H9 (cell line): ENCODE results near the gene RASGRF2. TPM values are rescaled to one million over a fixed set of nuclear protein-coding genes. Genes with fewer than 3 reads are reported as not detected.

Experiments used
- DNase-seq: peaks from one replicate; pipeline ENCODE4 v3.0.0-alpha.2; 2017
- H2AFZ ChIP-seq: one replicate; pipeline ENCODE4 v1.6.1; 2013; ENCODE audit warnings: mild to moderate bottlenecking, low read length, control low read depth, moderate library complexity
- H2AK5ac ChIP-seq: 2 replicates; pipeline ENCODE4 v1.6.1; 2013; ENCODE audit warnings: low read length, control low read depth, mixed read lengths; ENCODE audit not compliant: insufficient read length
- H2BK120ac ChIP-seq: one replicate; pipeline ENCODE4 v1.6.1; 2013; ENCODE audit warnings: low read depth, mild to moderate bottlenecking, low read length, control low read depth, inconsistent platforms; ENCODE audit not compliant: poor library complexity, severe bottlenecking
- H2BK12ac ChIP-seq: 2 replicates; pipeline ENCODE4 v1.6.1; 2013; ENCODE audit warnings: low read length, control low read depth, mixed read lengths, low read depth; ENCODE audit not compliant: insufficient read length
- H2BK15ac ChIP-seq: 2 replicates; pipeline ENCODE4 v1.6.1; 2013; ENCODE audit warnings: low read depth, low read length, control low read depth
- H2BK20ac ChIP-seq: one replicate; pipeline ENCODE4 v1.6.1; 2013; ENCODE audit warnings: low read depth, mild to moderate bottlenecking, low read length, control low read depth, inconsistent platforms; ENCODE audit not compliant: poor library complexity, severe bottlenecking
- H2BK5ac ChIP-seq: 2 replicates; pipeline ENCODE4 v1.6.1; 2013; ENCODE audit warnings: low read length, control low read depth, mixed read lengths; ENCODE audit not compliant: insufficient read length
- H3K14ac ChIP-seq: 2 replicates; pipeline ENCODE4 v1.6.1; 2013; ENCODE audit warnings: low read length, control low read depth; ENCODE audit not compliant: insufficient read depth
- H3K18ac ChIP-seq: 2 replicates; pipeline ENCODE4 v1.6.1; 2013; ENCODE audit warnings: low read depth, mild to moderate bottlenecking, mixed read lengths, low read length, control low read depth; ENCODE audit not compliant: insufficient read length
- H3K23ac ChIP-seq: 2 replicates; pipeline ENCODE4 v1.6.1; 2013; ENCODE audit warnings: low read length, control low read depth, mixed read lengths, low read depth; ENCODE audit not compliant: insufficient read length
- H3K23me2 ChIP-seq: 2 replicates; pipeline ENCODE4 v1.6.1; 2013; ENCODE audit warnings: low read depth, mild to moderate bottlenecking, mixed read lengths, low read length, control low read depth; ENCODE audit not compliant: insufficient read length, poor library complexity, severe bottlenecking
- H3K27ac ChIP-seq: 2 replicates; pipeline ENCODE4 v1.5.1; 2013; ENCODE audit warnings: low read length, control low read depth, mixed read lengths, low read depth; ENCODE audit not compliant: insufficient read length
- H3K27me3 ChIP-seq: 2 replicates; pipeline ENCODE4 v1.6.1; 2013; ENCODE audit warnings: low read length, control low read depth, inconsistent platforms; ENCODE audit not compliant: insufficient read depth
- H3K4ac ChIP-seq: 2 replicates; pipeline ENCODE4 v1.6.1; 2013; ENCODE audit warnings: low read depth, mild to moderate bottlenecking, control low read depth, inconsistent platforms, low read length, moderate library complexity
- H3K4me1 ChIP-seq: 2 replicates; pipeline ENCODE4 v1.6.1; 2013; ENCODE audit warnings: low read length, control low read depth, inconsistent platforms; ENCODE audit not compliant: insufficient read depth
- H3K4me2 ChIP-seq: 2 replicates; pipeline ENCODE4 v1.6.1; 2013; ENCODE audit warnings: low read length, control low read depth, mixed read lengths; ENCODE audit not compliant: insufficient read length, insufficient read depth
- H3K56ac ChIP-seq: 2 replicates; pipeline ENCODE4 v1.6.1; 2013; ENCODE audit warnings: low read depth, mild to moderate bottlenecking, mixed read lengths, low read length, control low read depth; ENCODE audit not compliant: insufficient read length
- H3K79me1 ChIP-seq: 2 replicates; pipeline ENCODE4 v1.6.1; 2013; ENCODE audit warnings: low read depth, mild to moderate bottlenecking, moderate library complexity, low read length, control low read depth, inconsistent platforms; ENCODE audit not compliant: insufficient read depth, poor library complexity, severe bottlenecking
- H3K79me2 ChIP-seq: 2 replicates; pipeline ENCODE4 v1.6.1; 2013; ENCODE audit warnings: low read length, control low read depth, inconsistent platforms; ENCODE audit not compliant: insufficient read depth
- H3K9ac ChIP-seq: 2 replicates; pipeline ENCODE4 v1.6.1; 2013; ENCODE audit warnings: low read length, control low read depth, mixed read lengths; ENCODE audit not compliant: insufficient read length; ENCODE audit errors: extremely low read depth
- H3K9me3 ChIP-seq: one replicate; pipeline ENCODE4 v1.6.1; 2013; ENCODE audit warnings: low read depth, low read length, inconsistent platforms; ENCODE audit not compliant: control insufficient read depth
- H3T11ph ChIP-seq: one replicate; pipeline ENCODE4 v1.6.1; 2013; ENCODE audit warnings: mild to moderate bottlenecking, low read length, control low read depth, inconsistent platforms
- H4K20me1 ChIP-seq: one replicate; pipeline ENCODE4 v1.6.1; 2013; ENCODE audit not compliant: control insufficient read depth, insufficient read length, insufficient read depth
- H4K5ac ChIP-seq: 2 replicates; pipeline ENCODE4 v1.6.1; 2013; ENCODE audit warnings: low read depth, mild to moderate bottlenecking, mixed read lengths, low read length, control low read depth; ENCODE audit not compliant: insufficient read length
- H4K8ac ChIP-seq: replicated peaks from 2 replicates; pipeline ENCODE4 v1.6.1; 2013; ENCODE audit warnings: low read length, control low read depth, mixed read lengths, low read depth; ENCODE audit not compliant: insufficient read length
- H4K91ac ChIP-seq: 2 replicates; pipeline ENCODE4 v1.6.1; 2013; ENCODE audit warnings: low read depth, mild to moderate bottlenecking, moderate library complexity, mixed read lengths, low read length, control low read depth; ENCODE audit not compliant: insufficient read length
- H3K27ac Mint-ChIP-seq, 3 experiments: 2 replicates in 2 of 3; 3 replicates in 1 of 3; pipeline ENCODE4 v1.8.0; 2020 to 2021; ENCODE audit warnings: mixed read lengths in 3 of 3, mild to moderate bottlenecking in 1 of 3, moderate library complexity in 1 of 3
- H3K27me3 Mint-ChIP-seq: 2 replicates; pipeline ENCODE4 v1.8.0; 2021; ENCODE audit warnings: low read depth, mild to moderate bottlenecking, moderate library complexity, mixed read lengths
- H3K36me3 Mint-ChIP-seq, 3 experiments: 2 replicates in 2 of 3; 3 replicates in 1 of 3; pipeline ENCODE4 v1.8.0; 2020 to 2021; ENCODE audit warnings: low read depth in 3 of 3, mixed read lengths in 3 of 3; ENCODE audit not compliant: insufficient read depth in 1 of 3
- H3K4me1 Mint-ChIP-seq, 2 experiments: 2 replicates each; pipeline ENCODE4 v1.8.0; 2020; ENCODE audit warnings: mixed read lengths in 2 of 2
- H3K4me3 Mint-ChIP-seq, 2 experiments: 2 replicates in 1 of 2; 3 replicates in 1 of 2; pipeline ENCODE4 v1.8.0; 2020 to 2021; ENCODE audit warnings: mild to moderate bottlenecking in 2 of 2, mixed read lengths in 2 of 2, moderate library complexity in 1 of 2
- H3K9me3 Mint-ChIP-seq, 2 experiments: 2 replicates in 1 of 2; 3 replicates in 1 of 2; pipeline ENCODE4 v1.8.0; 2020; ENCODE audit warnings: mild to moderate bottlenecking in 2 of 2, mixed read lengths in 2 of 2, moderate library complexity in 1 of 2
- WGBS: extraction: QIAGEN DNeasy Blood & Tissue Kit; methylation state at CpG from one replicate; pipeline ENCODE4 v1.1.7; 2013; ENCODE audit warnings: missing lambda C conversion rate, low lambda C conversion rate, mixed read lengths; ENCODE audit not compliant: insufficient read length; ENCODE audit errors: extremely low coverage; 5-methylcytosine and 5-hydroxymethylcytosine counted together
- total RNA-seq: library from RNA; stranded (reverse); gene quantifications from 2 replicates; pipeline ENCODE4 v1.2.1, GENCODE V29; 2021
- TF ChIP-seq, protein P1 (sequence below): fragments of 200-600 bp; sonication (generic); conservative IDR thresholded peaks from 3 replicates; pipeline ENCODE4 v1.8.0; 2021; ENCODE audit warnings: antibody characterized with exemption, mild to moderate bottlenecking

RASGRF2 gene
- total RNA-seq, 1 experiment from 2014 or later, result 13.5 TPM

DNA sequence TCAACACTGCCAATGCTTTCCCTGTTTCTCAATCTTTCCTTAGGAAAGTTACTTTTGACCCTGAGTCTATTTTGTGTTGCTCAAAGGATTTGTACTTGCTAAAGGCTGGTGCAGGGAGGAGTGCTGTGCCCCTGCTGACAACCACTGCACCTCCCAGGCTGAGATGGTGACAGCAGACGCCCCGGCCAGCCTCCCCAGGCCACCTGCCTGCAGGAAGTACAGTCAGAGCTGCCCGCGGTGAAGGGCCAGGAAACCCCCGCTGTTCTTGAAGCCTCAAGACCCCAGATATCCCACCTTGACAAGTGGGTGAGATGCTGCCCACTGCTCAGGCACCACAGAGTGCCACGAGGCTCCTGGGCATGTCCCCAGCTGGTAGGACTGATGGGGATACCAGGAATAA, 228.8 kb downstream of the RASGRF2 start:
- H3K79me2 ChIP-seq, result no peaks in the 10 kb centered on the region
- no peak overlapping the region for H2BK12ac ChIP-seq
- no peak overlapping the region for H2AK5ac ChIP-seq
- peaks cover 14 to 15% of the 10 kb centered on the region in 2 experiments; a peak in 3 of 4 replicates for H3K4me1 Mint-ChIP-seq
- no peak overlapping the region for H2BK15ac ChIP-seq
- H3K23me2 ChIP-seq, result no peaks in the 10 kb centered on the region
- H4K5ac ChIP-seq, result no peak overlapping the region
- H3T11ph ChIP-seq, result no peak overlapping the region
- H3K56ac ChIP-seq, result no peak overlapping the region
- TF ChIP-seq, protein P1, sequence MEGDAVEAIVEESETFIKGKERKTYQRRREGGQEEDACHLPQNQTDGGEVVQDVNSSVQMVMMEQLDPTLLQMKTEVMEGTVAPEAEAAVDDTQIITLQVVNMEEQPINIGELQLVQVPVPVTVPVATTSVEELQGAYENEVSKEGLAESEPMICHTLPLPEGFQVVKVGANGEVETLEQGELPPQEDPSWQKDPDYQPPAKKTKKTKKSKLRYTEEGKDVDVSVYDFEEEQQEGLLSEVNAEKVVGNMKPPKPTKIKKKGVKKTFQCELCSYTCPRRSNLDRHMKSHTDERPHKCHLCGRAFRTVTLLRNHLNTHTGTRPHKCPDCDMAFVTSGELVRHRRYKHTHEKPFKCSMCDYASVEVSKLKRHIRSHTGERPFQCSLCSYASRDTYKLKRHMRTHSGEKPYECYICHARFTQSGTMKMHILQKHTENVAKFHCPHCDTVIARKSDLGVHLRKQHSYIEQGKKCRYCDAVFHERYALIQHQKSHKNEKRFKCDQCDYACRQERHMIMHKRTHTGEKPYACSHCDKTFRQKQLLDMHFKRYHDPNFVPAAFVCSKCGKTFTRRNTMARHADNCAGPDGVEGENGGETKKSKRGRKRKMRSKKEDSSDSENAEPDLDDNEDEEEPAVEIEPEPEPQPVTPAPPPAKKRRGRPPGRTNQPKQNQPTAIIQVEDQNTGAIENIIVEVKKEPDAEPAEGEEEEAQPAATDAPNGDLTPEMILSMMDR, result no peak
- no peak overlapping the region for H2BK5ac ChIP-seq
- H3K9ac ChIP-seq, result no peak overlapping the region
- no peak overlapping the region for H2BK120ac ChIP-seq
- H3K4me3 Mint-ChIP-seq, result no peak overlapping the region
- no peaks in the 10 kb centered on the region for H3K4me1 ChIP-seq
- no peaks in the 10 kb centered on the region for H3K9me3 ChIP-seq
- H4K8ac ChIP-seq, result no peak overlapping the region
- H3K27me3 ChIP-seq, result no peaks in the 10 kb centered on the region
- no peak overlapping the region for H2AFZ ChIP-seq
- no peaks in the 10 kb centered on the region; a peak in 1 of 5 replicates for H3K9me3 Mint-ChIP-seq
- H3K27me3 Mint-ChIP-seq, result no peaks in the 10 kb centered on the region
- no peaks in the 10 kb centered on the region for H3K79me1 ChIP-seq
- H3K14ac ChIP-seq, result no peak overlapping the region
- H3K36me3 Mint-ChIP-seq, result no peaks in the 10 kb centered on the region
- no peak for DNase-seq
- no peak overlapping the region for H3K4ac ChIP-seq
- H2BK20ac ChIP-seq, result no peak overlapping the region
- H3K18ac ChIP-seq, result no peak overlapping the region
- H4K91ac ChIP-seq, result no peak overlapping the region
- H4K20me1 ChIP-seq, result no peaks in the 10 kb centered on the region
- WGBS, result no CpG with 5 or more reads among the region's 6 CpGs
- no peak overlapping the region for H3K27ac ChIP-seq
- no peak overlapping the region for H3K27ac Mint-ChIP-seq
- no peak overlapping the region for H3K4me2 ChIP-seq
- H3K23ac ChIP-seq, result no peak overlapping the region
